ENCODE results near the gene ZNF212. TPM values are rescaled to one million over a fixed set of nuclear protein-coding genes. Genes with fewer than 3 reads are reported as not detected.

ZNF212 gene
- total RNA-seq, 2 experiments from 2014 or later, result 12.5 to 14.6 TPM

DNA sequence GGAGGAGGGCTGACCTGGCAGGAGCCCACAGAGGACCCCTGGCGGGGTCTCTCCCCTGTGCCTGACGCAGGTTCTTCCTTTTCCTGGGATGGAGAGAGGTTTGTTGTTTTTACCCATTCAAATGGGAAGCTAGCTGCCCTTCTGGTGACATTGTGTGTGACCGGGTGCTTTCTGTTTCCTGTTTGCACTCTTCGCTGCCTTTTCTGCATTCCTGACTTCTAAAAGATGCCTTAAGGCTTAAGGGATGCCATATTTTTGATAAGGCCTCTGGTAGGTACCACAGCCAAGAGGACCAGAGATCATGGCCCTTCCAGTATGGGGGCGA, 42.8 kb downstream of the ZNF212 start:
- Mint-ChIP-seq H3K9me3 (no peaks in the 10 kb centered on the region), H3K27me3 (no peaks in the 10 kb centered on the region), H3K4me1 (peaks cover 27% of the 10 kb centered on the region), H3K36me3 (peaks cover 13% of the 10 kb centered on the region), H3K27ac (no peak overlapping the region), H3K4me3 (no peak overlapping the region)
- no peak for DNase-seq

DNA sequence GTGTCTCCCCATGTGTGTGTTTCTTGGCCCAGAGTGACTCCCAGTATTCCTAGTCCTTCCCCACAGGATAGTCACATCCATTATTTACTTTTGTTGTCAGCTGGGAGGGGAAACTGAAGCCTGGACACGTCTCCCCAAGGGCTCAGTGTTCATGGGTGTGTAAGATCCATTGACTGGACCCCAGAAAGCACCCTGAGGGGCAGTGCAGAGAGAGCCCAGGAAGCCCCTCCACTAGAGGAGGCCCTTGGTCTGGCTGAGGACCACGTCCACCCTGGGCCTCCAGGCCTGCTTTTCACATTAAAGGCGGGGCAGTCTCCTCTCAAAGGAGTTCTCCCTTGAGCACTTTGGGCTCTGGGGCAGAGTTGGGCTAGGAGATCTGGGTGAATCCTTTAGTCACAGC, 43.9 kb downstream of the ZNF212 start:
- DNase-seq, result no peak
- Mint-ChIP-seq H3K27me3 (no peaks in the 10 kb centered on the region), H3K27ac (no peak overlapping the region), H3K9me3 (no peaks in the 10 kb centered on the region), H3K4me1 (peaks cover 30% of the 10 kb centered on the region), H3K36me3 (peaks cover 12% of the 10 kb centered on the region), H3K4me3 (no peak overlapping the region)

DNA sequence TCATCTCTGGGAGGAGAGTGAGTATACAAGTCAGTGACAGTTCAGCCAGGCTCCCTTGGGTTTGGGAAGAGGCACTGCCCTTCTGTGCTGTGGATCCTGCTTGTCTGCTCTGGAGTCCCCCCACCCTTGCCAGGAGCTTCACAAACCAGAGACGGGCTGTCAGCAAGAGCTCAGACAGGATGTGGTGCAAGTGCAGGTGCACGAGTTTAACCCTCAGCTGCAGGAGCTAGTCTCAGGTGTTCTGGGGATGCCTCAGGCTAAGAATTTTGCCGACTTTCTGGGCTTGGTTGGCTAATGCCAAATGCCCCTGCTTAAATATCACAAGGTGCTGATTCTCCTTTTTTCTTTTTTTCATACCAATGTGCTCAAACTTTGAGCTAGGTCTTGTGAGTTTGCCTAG, 44.9 kb downstream of the ZNF212 start:
- Mint-ChIP-seq H3K27ac (peak overlapping the region; percentile 54), H3K9me3 (no peaks in the 10 kb centered on the region), H3K36me3 (peaks cover 9% of the 10 kb centered on the region), H3K4me3 (no peak overlapping the region), H3K4me1 (peaks cover 30% of the 10 kb centered on the region), H3K27me3 (no peaks in the 10 kb centered on the region)
- DNase-seq, result no peak

DNA sequence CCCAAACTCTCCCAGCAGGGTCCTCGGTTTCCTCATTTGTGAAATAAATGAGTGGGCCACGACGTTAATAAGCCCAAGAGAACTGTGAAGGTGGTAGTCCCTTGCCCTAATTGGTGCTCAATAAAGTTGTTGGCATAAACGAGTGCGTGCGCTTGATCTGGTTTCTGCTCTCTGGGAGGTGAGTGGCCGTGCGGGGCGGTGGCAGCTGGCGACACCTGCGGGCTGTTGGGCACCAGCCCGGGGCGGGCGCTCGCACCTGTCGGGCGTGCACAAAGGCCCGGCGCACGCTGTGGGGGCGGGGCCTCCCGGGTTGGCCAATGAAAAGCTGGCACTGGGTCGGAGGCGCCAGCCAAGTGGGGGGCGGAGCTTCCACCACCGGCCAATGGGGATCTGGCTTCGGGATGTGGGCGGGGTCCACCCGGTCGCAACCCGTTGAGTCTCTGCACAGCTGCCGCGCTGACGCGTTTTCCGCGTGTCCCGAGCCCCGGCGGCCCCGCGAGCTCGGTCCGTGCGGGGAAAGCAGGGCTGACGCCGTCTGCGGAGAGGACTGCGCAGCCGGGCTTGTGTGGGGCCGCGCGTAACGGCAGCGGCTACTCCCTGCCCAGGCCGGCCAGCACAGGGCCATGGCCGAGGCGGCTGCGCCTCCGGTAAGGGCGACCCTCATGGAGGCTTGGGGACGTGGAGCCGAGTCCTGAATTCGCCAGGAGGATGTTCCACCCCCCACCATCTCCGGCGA, 45.6 kb downstream of the ZNF212 start:
- H3K36me3 Mint-ChIP-seq, result peaks cover 9% of the 10 kb centered on the region
- peak overlapping the region; percentile 83 for H3K4me3 Mint-ChIP-seq
- H3K4me1 Mint-ChIP-seq, result peaks cover 30% of the 10 kb centered on the region
- DNase-seq, result peak; percentile 99
- H3K27me3 Mint-ChIP-seq, result no peaks in the 10 kb centered on the region
- peak overlapping the region; percentile 67 for H3K27ac Mint-ChIP-seq
- no peaks in the 10 kb centered on the region for H3K9me3 Mint-ChIP-seq

DNA sequence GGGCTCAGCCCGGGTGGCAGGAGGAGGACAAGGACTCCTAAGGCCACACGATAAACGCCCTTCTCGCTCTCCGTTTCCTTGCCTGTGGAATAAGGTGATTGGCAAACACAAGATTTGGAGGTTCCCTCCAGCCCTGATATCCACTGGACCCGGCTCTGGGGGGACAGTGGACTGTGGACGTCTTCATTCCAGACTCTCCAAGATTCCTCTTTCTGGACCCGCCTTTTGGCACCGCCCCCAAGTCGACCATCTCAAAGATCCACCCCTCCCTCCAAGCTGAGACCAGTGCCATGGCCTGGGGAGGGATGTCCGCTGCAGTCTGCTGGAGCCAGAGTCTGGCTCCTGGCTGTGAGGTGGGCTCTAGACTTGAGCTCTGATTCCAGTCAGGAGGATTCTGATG, 46.2 kb downstream of the ZNF212 start:
- H3K4me3 Mint-ChIP-seq, result peak overlapping the region; percentile 83
- H3K27me3 Mint-ChIP-seq, result no peaks in the 10 kb centered on the region
- peaks cover 30% of the 10 kb centered on the region for H3K4me1 Mint-ChIP-seq
- no peaks in the 10 kb centered on the region for H3K9me3 Mint-ChIP-seq
- DNase-seq, result no peak
- peaks cover 9% of the 10 kb centered on the region for H3K36me3 Mint-ChIP-seq
- H3K27ac Mint-ChIP-seq, result peak overlapping the region; percentile 52

DNA sequence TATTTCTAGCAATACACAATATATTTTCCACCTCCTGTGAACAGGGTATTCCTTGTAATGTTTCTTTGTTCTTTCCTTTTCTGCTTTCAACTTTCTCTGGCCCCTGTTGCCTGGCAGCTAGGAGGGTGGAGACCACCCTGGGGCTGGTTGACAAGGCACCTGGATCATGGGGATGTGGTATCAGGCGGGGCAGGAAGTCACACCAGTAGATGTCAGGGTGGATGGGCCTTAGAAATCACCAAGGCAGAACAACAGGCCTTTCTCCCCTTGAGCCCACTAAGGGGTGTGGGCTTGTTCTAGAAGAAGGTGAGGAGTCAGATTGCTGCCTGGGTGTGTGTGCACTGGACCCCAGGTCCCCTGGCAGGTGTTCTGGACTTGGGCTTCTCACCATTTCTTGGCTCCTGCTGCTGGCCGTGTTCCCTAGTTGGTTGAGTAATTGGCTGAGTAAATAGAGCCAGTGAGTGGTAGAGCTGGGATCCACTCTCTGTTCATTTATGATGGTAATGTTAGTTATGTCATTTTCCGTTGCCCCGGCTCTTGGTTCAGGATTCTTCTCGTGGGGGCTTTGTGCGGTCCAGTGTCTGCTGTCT, 47.5 kb downstream of the ZNF212 start:
- no peak for DNase-seq
- no peak overlapping the region for H3K27ac Mint-ChIP-seq
- no peaks in the 10 kb centered on the region for H3K9me3 Mint-ChIP-seq
- no peak overlapping the region for H3K4me3 Mint-ChIP-seq
- H3K36me3 Mint-ChIP-seq, result peaks cover 9% of the 10 kb centered on the region
- peaks cover 33% of the 10 kb centered on the region for H3K4me1 Mint-ChIP-seq
- H3K27me3 Mint-ChIP-seq, result no peaks in the 10 kb centered on the region

DNA sequence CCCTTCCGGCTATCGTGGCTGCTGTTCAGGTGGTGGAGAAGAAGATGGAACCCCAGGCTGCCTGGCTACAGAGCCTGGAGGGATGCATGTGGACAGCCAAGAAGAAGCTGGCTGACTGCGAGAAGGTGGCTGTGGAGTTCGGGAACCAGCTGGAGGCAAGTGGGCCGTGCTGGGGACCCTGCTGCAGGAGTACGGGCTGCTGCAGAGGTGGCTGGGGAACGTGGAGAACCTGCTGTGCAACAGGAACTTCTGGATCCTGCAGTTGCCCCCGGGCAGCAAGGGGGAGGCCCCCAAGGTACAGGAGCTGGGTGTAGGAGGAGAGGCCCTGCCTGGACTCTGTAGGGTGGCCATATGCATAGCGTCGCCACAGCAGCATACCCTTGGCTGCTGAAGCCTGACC, 48.2 kb downstream of the ZNF212 start:
- Mint-ChIP-seq H3K9me3 (no peaks in the 10 kb centered on the region), H3K4me1 (peaks cover 33% of the 10 kb centered on the region), H3K4me3 (no peak overlapping the region), H3K36me3 (peaks cover 8% of the 10 kb centered on the region), H3K27me3 (no peaks in the 10 kb centered on the region), H3K27ac (no peak overlapping the region)
- no peak for DNase-seq

DNA sequence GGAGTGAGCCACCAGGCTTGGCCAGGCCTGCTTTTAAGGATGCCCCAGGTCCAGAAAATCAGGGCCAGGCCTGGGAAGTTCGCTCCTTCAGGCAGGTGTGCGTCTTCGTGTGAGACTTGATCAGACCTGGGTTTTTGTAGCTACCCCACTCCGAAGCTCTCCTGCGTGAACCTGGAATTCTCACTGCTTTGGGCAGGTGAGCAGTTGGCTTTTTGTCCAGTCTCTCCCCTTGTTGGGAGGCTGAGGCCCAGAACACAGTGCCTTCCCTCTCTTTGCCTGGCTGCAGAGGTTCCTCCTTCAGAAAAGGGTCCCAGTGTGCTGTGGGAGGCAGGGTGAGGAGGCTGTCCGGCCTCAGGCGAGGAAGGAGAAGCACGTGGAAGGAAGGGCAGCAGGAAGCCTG, 49.8 kb downstream of the ZNF212 start:
- H3K4me3 Mint-ChIP-seq, result no peak overlapping the region
- H3K27ac Mint-ChIP-seq, result no peak overlapping the region
- peaks cover 28% of the 10 kb centered on the region for H3K4me1 Mint-ChIP-seq
- DNase-seq, result no peak
- H3K9me3 Mint-ChIP-seq, result no peaks in the 10 kb centered on the region
- peaks cover 1% of the 10 kb centered on the region for H3K36me3 Mint-ChIP-seq
- H3K27me3 Mint-ChIP-seq, result no peaks in the 10 kb centered on the region

DNA sequence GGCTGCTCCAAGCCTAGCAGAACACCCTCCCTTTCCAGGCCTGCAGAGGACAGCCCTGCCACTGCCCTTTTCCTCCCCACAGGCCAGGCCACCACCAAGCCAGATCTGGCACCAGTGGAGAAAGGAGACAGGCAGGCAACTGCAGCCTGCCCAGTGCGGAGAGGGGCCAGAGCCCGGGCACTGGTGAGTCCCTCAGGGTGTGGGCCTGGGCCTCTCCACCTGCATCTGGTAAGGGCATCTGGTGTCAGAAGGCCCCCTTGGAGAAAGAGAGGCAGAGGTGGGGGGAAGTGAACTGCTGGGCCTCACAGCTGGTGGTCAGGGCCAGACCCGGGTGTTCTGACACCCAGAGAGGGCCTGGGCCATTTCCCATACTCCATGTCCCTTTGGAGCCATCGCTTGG, 50.4 kb downstream of the ZNF212 start:
- Mint-ChIP-seq H3K4me3 (no peak overlapping the region), H3K4me1 (peaks cover 24% of the 10 kb centered on the region), H3K9me3 (no peaks in the 10 kb centered on the region), H3K27me3 (no peaks in the 10 kb centered on the region), H3K36me3 (peaks cover 1% of the 10 kb centered on the region), H3K27ac (no peak overlapping the region)
- no peak for DNase-seq

DNA sequence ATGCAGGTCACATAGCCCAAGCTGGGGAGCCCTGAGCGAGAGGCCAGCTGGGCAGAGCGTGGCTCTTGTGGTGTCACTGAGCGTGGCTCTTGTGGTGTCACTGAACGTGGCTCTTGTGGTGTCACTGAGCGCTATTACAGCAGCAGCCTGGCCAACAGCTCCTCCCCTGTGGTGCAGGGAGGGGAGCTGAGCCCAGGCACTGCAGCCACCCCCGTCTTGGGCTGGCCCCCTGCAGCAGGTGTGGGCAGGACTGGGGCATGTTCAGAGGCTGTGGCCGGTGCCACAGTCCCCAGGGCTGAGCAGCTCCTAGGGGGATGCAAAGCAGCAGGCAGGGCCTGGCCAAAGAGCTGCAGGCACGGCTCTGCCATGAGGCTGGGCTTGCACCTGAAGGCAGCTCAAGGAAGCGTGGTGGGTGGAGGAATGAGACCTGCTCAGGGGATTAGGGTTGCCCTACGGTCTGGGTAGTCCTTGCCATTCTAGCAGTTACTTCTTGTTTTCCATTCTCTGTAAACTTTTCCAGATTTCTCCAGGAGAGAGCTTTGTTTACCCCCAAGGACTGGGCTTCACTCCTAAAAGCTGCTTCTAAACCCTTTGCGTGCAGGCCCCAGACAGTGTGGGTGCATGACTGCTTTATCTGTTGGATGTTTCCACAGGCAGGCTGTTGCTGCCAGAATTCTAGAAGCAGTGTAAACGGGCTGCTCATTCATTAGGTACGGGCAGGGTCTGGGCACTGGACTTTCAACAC, 51.8 kb downstream of the ZNF212 start:
- Mint-ChIP-seq H3K27ac (no peak overlapping the region), H3K36me3 (peaks cover 1% of the 10 kb centered on the region), H3K4me3 (no peak overlapping the region), H3K4me1 (peaks cover 17% of the 10 kb centered on the region), H3K9me3 (no peaks in the 10 kb centered on the region), H3K27me3 (no peaks in the 10 kb centered on the region)
- DNase-seq, result no peak

DNA sequence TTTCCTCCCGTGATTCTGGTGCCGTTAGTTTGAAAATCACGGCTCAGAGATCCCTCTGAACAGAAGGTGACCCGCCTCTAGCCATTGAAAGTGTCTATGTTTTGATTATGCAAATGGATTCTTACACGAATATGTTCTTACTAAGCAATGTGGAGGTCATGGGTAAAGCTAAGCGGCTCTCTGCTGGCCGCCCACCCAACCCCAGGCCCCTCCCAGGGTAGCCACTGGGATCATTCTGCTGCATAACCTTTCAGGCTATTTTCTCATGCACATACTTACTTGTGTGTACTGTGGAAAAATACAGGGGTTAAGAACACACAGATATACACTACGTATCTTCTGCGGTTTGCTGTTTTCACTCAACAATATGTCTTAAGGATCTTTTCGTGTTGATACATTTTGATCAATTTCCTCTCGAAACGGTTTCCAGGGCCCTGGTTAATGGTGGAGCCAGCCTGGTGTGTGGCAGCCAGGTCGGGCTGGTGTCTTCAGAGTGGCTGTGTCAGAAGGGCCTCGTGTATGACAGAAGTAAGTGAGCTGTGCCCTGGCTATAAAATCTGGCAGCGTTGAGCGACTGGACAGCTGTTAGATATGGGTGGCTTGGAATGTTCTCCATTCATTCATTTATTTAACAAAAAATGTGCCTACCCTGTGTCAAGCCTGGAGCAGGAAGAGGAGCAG, 52.5 kb downstream of the ZNF212 start:
- no peak overlapping the region for H3K27ac Mint-ChIP-seq
- H3K4me1 Mint-ChIP-seq, result peaks cover 11% of the 10 kb centered on the region
- H3K36me3 Mint-ChIP-seq, result peaks cover 1% of the 10 kb centered on the region

DNA sequence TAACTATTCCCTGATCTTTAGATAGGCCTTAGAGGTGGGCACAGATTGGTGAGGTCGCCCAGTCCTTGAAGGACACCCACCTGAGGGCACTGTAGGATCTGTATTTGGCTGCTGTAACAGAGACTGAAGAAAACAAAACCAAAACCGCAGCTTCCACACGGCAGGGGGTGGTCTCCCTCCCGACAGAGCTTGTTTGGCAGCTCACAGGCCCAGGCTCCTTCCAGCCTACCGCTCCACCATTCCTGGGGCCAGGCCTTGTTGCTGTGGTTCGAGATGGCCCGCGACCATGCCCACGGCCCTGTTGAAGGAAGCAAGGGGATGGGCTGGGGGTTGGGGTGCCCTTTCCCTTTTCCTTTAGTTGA, 53.0 kb downstream of the ZNF212 start:
- Mint-ChIP-seq H3K4me1 (peaks cover 11% of the 10 kb centered on the region), H3K4me3 (no peak overlapping the region), H3K27me3 (no peaks in the 10 kb centered on the region), H3K27ac (no peak overlapping the region), H3K36me3 (peaks cover 1% of the 10 kb centered on the region), H3K9me3 (no peaks in the 10 kb centered on the region)
- no peak for DNase-seq

More for the DNA sequence above, 52.5 kb downstream of the ZNF212 start:
- DNase-seq, result no peak
- no peaks in the 10 kb centered on the region for H3K27me3 Mint-ChIP-seq
- H3K9me3 Mint-ChIP-seq, result no peaks in the 10 kb centered on the region
- H3K4me3 Mint-ChIP-seq, result no peak overlapping the region

DNA sequence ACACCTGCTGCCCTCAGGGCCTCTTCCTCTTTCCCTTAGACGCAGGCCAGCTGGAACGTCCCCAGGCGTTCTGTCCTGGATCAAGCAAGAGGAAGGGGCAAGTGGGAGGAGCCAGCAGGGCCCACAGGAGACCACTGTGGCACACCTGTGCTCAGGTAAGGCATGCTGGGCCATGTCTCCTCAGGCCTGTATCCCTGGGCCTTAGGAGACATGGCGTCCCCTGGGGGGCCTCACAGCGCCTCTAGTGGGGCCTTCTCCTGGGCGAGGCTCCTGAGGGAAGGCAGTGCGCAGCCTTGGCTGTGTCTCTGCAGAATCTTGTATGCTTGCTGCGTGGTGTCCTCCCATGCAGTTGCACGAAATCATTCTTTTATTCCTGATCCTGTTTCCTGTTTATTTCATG, 53.9 kb downstream of the ZNF212 start:
- Mint-ChIP-seq H3K4me3 (no peak overlapping the region), H3K4me1 (peaks cover 9% of the 10 kb centered on the region), H3K27me3 (no peaks in the 10 kb centered on the region), H3K9me3 (no peaks in the 10 kb centered on the region), H3K36me3 (peaks cover 1% of the 10 kb centered on the region), H3K27ac (no peak overlapping the region)
- DNase-seq, result no peak

DNA sequence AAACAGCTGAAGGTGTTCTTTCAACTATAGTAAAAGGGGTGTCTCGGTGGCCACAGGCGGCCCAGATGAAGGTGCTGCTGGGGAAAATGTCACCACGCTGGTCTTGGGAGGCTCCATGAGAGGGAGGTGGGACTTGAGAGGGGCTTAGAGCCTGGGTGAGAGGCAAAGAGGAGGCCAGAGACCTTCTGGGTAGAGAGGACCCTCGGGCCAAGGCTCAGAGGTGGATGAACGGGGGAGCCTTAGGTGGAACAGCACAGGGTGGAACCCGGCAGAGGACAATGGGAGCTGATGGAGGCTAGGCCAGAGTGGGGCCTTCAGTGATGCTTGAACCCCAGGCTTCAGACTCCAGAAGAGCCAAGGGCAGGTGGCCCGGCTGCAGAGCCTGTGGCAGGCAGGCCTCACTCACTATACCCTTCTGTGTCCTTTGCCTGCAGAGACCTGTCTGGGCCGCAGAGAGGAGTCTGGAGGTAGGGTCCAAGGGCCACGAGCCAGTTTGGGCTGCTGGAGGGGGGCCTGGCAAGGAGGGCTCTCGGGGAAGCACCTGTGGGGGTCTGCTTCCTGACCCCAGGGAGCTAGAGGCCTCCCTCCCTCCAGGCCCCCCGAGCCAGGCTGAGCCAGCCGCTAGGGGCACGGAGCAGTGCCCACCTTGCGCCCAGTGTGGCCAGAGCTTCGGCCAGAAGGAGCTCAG, 54.6 kb downstream of the ZNF212 start:
- no peak overlapping the region for H3K27ac Mint-ChIP-seq
- no peaks in the 10 kb centered on the region for H3K9me3 Mint-ChIP-seq
- peaks cover 1% of the 10 kb centered on the region for H3K36me3 Mint-ChIP-seq
- no peaks in the 10 kb centered on the region for H3K27me3 Mint-ChIP-seq
- DNase-seq, result no peak
- no peak overlapping the region for H3K4me3 Mint-ChIP-seq
- H3K4me1 Mint-ChIP-seq, result peaks cover 9% of the 10 kb centered on the region

Measured in activated naive CD8-positive, alpha-beta T cell treated with anti-CD3 and anti-CD28 coated beads for 36 hours (primary cell).